ENCODE data around the gene COQ10A. TPM values are rescaled to one million over a fixed set of nuclear protein-coding genes. Genes with fewer than 3 reads are reported as not detected.

The COQ10A gene
- total and polyA plus RNA-seq, 2 of the 13 experiments (the other 11 are each of a cell fraction or from before 2014, with no cell fraction given), result 21.0 to 37.3 TPM

DNA sequence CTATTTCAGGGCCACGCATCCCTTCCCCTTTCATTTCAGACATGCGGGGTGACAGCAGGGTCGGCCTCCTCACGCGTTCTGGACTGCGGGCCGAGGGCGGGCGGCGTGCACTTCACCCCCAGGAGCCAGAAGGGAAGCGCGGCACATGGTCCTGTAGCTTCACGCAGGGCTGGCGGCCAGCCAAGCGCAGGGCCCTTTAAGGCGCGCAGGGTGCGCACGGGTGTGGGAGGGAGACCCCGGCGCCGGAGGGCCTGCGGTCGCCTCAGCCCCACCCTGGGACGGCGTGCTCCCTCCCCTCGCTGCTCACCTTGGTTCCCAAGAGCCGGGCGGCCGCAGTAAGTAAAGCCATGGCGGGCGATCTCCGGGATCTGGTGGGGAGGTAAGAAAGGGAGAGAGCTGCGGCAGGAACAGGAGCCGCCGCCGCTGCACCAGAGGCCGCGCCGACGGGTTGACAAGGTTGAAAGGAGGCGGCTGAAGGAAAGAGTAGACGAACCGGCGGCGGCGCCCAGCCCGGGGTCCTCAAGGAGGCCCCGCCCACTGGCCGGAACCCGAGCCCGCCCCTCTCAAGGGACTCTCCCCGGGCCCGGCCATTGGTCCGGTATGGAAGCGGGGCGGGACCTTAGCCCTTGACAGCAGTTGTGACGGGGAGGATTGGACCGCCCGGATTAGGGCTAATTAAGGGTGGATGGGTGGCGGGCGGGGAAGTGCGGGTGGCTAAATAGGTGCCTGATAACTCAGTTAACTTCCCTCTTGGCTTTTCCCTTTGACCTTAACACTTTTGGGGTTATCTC, 33.3 kb downstream of the COQ10A start, which contains the start of gene CS (continued):
- TF ChIP-seq, protein P1, sequence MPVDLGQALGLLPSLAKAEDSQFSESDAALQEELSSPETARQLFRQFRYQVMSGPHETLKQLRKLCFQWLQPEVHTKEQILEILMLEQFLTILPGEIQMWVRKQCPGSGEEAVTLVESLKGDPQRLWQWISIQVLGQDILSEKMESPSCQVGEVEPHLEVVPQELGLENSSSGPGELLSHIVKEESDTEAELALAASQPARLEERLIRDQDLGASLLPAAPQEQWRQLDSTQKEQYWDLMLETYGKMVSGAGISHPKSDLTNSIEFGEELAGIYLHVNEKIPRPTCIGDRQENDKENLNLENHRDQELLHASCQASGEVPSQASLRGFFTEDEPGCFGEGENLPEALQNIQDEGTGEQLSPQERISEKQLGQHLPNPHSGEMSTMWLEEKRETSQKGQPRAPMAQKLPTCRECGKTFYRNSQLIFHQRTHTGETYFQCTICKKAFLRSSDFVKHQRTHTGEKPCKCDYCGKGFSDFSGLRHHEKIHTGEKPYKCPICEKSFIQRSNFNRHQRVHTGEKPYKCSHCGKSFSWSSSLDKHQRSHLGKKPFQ (CRISPR knock-in tag; IDR thresholded peaks at IDR 0.05; ENCODE audit: insufficient replicate concordance), result peak; percentile 40
- no peak for TF ChIP-seq U2AF1 (optimal IDR thresholded peaks at IDR 0.05; ENCODE audit: low read depth, low read length)
- no peak for TF ChIP-seq MEF2D (CRISPR knock-in tag; IDR thresholded peaks at IDR 0.05)
- no peak for TF ChIP-seq SNRNP70 (IDR thresholded peaks at IDR 0.05; ENCODE audit: low read depth, low read length)
- TF ChIP-seq ZNF235 (CRISPR knock-in tag; IDR thresholded peaks at IDR 0.05; ENCODE audit: borderline replicate concordance), result peak; percentile 59; the same call in 1 of the 2 replicates
- TF ChIP-seq ZKSCAN5 (CRISPR knock-in tag; IDR thresholded peaks at IDR 0.05), result no peak
- TF ChIP-seq KDM3A (CRISPR knock-in tag; IDR thresholded peaks at IDR 0.05; ENCODE audit: low read depth), result no peak
- TF ChIP-seq ZNF251 (CRISPR knock-in tag; IDR thresholded peaks at IDR 0.05), result 0 out of 2 replicates have a peak, but pooled peaks have one; percentile 60
- no peak for TF ChIP-seq RFX1 (IDR thresholded peaks at IDR 0.05)
- no peak for TF ChIP-seq CENPBD1 (CRISPR knock-in tag; IDR thresholded peaks at IDR 0.05; ENCODE audit: borderline replicate concordance, low read depth)
- TF ChIP-seq TMF1 (CRISPR knock-in tag; IDR thresholded peaks at IDR 0.05; ENCODE audit: low read depth), result peak; percentile 78; the same call in 1 of the 2 replicates
- TF ChIP-seq ZBTB1 (CRISPR knock-in tag; IDR thresholded peaks at IDR 0.05; ENCODE audit: borderline replicate concordance), result no peak
- TF ChIP-seq PBX3 (CRISPR knock-in tag; IDR thresholded peaks at IDR 0.05; ENCODE audit: borderline replicate concordance), result no peak
- no peak for TF ChIP-seq ZMYM3 (CRISPR knock-in tag; IDR thresholded peaks at IDR 0.05)
- no peak for TF ChIP-seq RARA (CRISPR knock-in tag; IDR thresholded peaks at IDR 0.05)
- no peak for TF ChIP-seq ZNF274 (CRISPR knock-in tag; IDR thresholded peaks at IDR 0.05)
- no peak; the same call in 1 of the 2 replicates for TF ChIP-seq KLF9 (CRISPR knock-in tag; IDR thresholded peaks at IDR 0.05; ENCODE audit: low read depth)
- TF ChIP-seq MIER3 (CRISPR knock-in tag; IDR thresholded peaks at IDR 0.05; ENCODE audit: borderline replicate concordance), result no peak
- no peak for TF ChIP-seq ZBTB2 (CRISPR knock-in tag; IDR thresholded peaks at IDR 0.05; ENCODE audit: low read depth)
- no peak for TF ChIP-seq ZNF572 (CRISPR knock-in tag; IDR thresholded peaks at IDR 0.05)
- TF ChIP-seq ZNF777 (CRISPR knock-in tag; IDR thresholded peaks at IDR 0.05), result 0 out of 2 replicates have a peak, but pooled peaks have one; percentile 2
- 0 out of 2 replicates have a peak, but pooled peaks have one; percentile 72 for TF ChIP-seq ZNF30 (CRISPR knock-in tag; IDR thresholded peaks at IDR 0.05)
- no peak for TF ChIP-seq ZNF446 (CRISPR knock-in tag; IDR thresholded peaks at IDR 0.05)
- no peak for TF ChIP-seq RCOR2 (CRISPR knock-in tag; IDR thresholded peaks at IDR 0.05)
- TF ChIP-seq NKX3-1 (CRISPR knock-in tag; IDR thresholded peaks at IDR 0.05), result no peak
- peak; percentile 52 for TF ChIP-seq NR2F6 (IDR thresholded peaks at IDR 0.05)
- TF ChIP-seq NR2F6 (CRISPR knock-in tag; IDR thresholded peaks at IDR 0.05), result no peak

Data from HepG2 (cell line).